GM18520 (cell line): ENCODE data around the gene IGFBP4.

Experiments
- ATAC-seq: cut with Tn5 transposase; IDR thresholded peaks from one replicate; pipeline ENCODE4 v1.9.1; 2021; ENCODE audit not compliant: unreplicated experiment

Gene IGFBP4

DNA sequence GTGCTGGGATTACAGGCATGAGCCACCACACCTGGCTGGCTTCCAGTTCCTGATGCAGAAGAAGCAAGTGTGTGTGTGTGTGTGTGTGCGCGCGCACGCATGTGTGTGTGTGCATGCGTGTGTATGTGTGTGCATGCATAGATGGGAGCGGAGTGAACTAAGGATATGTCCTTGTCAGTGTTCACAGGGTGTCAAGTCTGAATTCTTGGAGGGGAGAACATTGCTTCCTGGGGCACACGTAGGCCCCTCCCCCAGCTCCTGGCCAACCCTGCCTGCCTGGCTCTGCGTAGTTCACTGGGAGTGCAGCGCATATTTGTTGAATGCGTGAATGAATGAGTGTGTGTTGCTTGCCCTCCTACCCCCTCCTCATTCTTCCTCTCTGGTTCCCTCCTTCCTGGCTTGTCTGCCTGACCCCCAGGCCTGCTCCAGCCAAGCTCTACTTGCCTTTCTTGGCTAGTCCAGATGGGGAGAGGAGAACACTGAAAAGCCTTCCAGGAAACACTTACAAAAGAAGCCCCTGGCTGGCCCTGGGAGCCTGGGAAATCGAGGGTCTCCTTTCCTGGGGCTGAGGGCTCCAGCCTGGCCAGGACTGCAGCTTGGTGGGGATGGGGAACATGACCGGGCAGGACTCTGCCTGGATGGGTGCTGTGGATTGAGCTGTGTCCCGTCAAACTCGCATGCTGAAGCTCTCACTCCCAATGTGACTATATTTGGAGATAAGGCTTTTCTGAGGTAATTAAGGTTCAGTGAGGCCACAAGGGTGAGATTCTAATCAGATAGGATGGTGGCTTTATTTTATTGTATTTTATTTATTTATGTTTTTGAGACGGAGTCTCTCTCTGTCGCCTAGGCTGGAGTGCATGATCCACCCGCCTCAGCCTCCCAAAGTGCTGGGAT, 27.9 kb downstream of the IGFBP4 start:
- no peak for ATAC-seq

DNA sequence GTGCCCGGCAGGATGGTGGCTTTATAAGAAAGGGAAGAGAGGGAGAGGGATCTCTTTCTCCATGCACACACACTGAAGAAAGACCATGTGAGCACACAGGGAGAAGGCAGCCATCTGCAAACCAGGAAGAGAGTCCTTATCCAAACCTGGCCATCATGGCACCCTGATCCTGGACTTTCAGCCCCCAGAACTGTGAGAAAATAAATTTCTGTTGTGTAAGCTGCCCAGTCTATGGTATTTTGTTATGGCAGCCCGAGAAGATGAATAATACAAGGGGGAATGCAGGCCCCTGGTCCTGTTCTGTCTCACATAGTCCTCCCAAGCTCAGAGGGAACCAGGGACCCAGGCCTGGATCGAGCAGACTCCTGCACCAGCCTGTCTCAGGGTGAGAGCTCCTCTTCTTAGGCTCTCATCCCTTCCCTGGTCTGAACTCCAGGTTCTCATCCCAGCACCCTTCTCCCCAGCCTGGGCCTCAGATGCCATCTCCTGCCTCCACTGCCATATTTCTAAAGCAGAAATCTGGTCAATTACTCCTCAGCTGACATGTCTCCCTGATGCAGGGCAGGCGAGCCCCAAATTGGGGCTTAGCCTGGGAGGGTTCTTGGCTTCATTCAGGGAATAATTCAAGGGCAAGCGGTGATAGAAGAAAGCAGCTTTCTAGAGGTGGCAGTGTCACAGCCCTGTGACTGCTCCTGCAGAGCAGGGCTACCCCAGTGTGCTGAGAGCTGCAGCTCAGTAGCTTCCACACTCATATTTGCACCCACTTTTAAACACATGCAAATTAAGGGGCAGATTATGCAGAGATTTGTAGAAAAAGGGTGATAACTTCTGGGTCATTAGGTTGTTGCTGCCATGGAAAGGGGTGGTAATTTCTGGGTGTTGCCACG, 28.8 kb downstream of the IGFBP4 start:
- no peak for ATAC-seq

DNA sequence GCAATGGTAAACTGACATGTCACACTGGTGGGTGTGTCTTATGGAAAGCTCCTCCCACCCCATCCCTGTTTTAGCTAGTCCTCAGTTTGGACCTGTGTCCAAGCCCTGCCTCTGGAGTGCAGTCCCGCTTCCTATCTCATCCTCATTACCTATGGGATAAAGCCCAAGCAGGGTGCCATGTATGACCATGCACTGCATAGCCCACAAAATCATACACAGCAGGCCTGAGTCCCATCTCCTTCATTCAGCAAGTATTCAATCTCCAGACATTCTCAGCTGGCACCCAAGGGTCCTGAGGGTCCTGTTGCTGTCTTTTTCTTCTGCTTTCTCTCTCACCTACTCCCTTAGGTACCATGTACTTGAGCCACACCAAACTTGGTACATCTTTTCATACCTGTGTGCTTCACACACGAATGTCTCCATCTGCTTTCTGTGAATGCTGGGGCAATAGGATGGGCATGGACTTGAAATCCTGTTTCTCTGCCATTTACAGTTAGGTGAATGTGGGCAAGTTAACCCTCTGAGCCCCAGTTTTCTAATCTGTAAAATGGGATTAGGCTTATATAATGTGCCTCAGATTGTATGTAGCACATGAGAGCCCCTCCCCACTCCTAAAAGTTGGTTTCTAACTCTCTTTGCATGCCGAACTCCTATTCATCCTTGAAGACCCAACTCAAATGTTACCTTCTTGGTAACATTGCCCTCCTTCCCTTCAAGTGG, 29.6 kb downstream of the IGFBP4 start:
- no peak for ATAC-seq

DNA sequence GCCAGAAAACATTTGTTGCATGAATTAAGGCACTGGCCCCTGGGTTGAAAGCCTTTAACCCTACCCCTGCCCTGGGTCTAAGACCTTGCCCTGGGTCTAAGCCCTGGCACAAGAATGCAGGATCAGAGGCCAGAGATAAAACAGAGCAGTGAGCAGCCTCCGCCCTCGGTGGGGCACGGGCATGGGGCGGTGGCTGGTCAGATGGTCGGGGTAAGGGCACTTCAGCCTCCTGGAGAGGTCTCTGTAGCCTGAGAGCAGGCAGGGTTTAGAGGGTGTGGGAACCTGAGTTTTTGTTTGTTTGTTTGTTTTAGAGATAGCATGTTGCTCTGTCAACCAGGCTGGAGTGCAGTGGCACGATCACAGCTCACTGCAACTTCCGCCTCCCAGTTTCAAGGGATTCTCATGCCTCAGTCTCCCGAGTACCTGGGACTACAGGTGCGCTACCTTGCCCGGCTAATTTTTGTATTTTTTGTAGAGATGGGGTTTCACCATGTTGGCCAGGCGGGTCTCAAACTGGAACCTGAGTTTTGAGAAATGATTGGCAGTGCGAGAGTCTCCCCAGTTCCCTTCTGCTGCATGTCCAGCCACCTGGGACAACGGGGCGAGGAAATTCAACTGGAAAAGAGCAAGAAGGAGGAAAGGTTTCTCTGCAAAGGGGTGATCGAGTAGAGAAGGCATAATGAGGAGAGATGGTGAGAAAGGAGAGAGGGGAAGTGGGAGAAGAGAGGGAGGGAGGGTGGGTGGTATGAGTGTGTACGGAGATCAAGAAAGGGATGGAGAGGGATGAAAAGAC, 30.5 kb downstream of the IGFBP4 start:
- ATAC-seq: no peak

DNA sequence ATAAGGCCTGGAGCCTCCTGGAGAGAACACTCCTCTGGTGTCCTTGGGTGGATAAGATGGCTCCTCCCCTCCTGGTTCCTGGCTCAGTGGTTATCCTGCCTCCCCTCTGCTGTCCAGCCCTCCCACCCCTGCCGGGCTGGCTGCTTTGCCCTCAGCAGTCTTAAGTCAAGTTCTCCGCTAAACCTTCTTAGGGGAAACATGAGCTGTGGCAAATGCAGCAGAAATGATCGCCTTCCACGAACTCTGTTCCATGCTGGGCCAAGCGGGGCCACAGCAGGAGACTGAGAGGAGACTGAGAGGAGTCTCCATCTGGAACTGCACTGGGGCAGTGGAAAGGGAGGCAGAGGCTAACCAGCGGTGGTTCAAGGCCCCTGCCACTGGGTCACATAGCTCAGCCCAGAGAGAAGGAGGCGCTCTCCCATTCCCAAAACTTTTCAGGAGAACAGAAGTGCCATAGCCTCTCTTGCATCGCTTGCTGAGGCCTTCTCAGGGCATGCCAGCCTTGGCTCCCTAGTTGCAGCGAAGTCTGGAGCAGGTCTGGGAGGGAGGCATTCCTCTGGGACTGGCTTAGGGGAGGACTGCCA, 31.3 kb downstream of the IGFBP4 start:
- ATAC-seq: no peak

DNA sequence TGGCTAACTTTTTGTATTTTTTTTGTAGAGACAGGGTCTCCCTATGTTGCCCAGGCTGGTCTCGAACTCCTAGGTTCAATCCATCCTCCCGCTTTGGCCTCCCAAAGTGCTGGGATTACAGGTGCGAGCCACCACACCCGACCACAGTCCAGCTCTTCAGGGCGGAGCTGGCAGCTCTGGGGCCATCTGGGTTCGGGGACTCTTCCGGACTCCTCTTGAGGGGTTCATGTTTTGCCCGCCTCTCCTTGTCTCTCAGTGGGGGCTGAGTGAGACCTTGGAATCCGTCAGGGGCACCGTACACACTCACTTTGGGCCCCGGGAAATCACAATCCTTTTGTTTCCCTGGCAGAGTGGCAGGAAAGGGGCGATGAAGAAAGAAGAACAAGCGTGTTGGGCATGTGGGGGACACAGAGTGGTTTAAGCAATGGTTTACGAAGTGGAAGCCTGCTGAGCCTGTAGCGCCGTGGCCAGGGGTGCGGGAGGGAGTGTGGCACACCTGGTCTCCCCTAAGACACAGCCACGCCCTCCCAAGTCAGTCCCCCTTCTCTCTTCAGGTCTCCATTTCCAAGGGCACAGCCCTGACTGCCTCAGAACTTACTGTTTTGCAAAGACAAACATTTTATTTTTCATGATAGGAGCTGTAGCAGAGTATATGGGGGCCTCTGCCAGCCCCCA, 32.1 kb downstream of the IGFBP4 start:
- ATAC-seq: no peak

DNA sequence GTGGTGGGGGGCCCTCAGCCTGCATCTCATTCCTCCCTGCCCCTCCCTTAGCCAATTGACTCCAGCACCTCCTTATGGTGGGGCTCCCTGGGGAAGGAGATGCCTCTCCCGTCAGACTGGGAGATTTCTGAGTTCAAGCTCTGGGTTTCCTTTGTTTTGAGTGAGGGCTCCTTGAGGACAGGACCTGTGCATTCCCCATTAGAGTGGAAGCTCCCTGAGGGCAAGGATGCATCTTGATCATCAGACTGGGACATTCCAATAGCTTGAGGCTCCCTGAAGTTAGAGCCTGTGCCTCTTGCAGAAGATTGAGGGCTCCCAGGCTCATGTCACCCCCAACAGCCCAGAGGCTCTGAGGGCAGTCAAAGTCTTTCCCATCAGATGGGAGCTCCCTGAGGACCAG, 34.5 kb downstream of the IGFBP4 start:
- no peak for ATAC-seq

DNA sequence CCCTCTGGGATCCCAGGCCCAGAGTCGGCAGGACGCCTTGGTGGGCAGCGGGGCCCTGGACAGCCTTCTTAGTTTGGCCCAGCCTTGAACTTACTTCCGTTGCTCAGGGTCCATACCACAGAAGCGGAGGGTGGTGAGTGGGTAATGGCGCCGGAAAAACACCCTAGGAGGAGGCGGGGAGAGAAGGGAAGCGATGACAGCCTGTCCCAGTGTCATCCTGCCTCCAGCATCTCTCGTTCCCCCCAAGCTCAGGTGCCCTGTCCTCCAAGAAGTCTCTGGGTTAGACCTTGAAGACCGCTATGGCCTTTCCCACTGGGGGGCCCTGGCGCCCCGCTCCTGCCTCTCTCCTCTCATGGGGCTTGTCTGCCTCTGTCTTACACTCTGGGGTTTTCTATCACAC, 35.2 kb downstream of the IGFBP4 start:
- no peak for ATAC-seq

DNA sequence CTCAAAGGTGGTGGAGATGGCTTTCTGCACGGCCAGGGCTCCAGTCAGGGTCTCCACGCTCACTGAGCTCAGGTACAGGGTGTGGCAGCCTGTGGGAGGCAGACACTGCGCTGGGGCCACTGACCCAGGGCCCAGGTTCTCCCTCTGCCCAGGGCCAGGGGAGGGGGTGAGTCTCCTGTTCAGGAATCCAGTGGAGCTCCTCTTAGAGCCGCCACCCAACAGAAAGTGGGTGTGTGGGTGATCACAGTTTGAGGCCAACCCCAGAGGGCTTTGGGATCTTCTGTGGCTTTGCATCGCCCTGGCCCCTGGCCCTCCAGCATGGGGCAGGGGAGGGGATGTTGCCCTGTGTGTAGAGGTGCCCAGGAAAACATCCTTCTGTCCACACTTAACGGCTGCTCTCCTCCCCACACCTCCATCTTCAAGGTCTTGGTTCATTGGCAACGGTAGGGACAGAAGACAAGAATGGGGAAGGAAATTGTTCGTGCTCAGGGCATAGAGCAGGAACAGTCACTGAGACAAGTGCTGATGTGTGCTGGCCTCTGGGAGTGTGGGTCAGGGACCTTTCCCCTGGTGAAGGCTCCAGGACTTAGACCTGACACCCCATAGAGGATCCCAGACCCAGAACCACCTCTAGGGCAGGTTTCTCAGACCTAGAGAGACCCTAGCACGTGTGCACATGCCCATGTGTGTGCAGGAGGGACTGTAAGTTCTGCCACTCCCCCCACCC, 36.7 kb downstream of the IGFBP4 start:
- ATAC-seq: no peak

DNA sequence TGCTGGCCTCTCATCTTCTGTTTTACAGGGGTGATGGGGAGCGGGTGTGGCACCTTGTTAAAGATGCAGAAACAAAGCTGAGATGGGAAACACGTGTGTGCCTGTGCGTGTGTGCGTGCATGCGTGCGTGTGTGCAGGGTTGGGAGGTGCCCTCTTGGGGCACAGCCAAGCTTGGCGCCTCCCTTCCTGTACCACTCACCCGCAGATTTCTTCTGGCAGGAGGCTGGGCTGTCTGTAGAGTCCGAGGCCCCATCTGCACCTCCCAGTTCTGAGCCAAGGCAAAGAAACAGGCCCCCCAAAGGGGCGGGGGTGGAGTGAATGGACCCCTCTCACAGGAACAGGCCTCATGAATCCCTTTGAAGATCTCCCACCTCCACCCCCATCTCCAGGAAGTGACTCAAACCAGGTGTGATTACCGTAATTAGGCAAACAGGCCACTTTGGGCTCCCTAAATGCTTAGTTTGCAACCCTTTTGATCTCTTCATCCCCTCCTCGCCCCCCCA, 37.3 kb downstream of the IGFBP4 start:
- no peak for ATAC-seq

DNA sequence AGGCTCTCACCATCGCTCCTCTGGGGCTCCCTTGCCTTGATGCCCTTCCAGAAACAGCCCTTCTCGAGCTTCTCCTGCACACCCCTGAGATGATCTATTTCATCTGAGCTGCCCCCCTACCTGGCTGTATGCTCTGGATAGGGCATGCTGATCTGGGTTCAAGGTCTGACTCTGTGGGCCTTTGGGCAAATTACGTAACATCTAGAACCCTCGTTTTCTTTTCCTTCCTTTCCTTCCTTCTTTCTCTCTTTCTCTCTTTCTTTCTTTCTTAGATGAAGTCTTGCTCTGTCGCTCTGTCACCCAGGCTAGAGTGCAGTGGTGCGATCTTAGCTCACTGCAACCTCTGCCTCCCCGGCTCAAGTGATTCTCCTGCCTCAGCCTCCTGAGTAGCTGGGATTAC, 37.9 kb downstream of the IGFBP4 start:
- no peak for ATAC-seq

DNA sequence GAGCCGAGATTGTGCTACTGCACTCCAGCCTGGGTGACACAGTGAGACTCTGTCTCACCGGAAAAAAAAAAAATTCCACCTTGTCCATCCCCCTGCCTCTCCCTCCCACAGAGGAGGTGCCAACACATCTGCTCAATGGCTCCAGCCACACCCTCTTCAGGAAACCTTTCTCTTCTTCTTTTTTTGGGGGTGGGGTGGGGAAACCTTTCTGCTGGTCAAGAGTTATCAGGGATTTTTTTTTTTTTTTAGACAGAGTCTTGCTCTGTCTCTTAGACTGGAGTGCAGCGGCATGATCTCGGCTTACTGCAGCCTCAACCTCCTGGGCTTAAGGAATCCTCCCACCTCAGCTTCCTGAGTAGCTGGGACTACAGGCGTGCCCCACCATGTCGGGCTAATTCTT, 39.5 kb downstream of the IGFBP4 start:
- ATAC-seq: no peak

DNA sequence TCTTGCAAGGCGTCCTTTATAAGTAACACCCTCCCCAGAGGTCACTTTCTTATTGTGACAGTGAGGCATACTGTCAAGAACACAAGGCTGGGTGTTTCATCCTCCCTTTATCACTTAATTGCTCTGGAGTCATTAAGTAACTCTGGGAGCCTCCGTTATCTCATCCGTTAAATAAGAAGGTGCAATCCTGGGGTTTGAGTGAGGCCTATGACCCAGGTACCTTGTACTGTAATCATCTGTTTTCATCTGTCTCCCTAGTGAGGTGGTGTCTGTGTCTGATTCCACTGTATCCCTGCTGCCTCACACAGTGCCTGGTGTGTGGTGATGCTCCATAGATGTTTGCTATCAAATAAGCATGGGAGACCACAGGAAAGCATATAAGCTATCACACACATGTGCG, 40.4 kb downstream of the IGFBP4 start:
- no peak for ATAC-seq

DNA sequence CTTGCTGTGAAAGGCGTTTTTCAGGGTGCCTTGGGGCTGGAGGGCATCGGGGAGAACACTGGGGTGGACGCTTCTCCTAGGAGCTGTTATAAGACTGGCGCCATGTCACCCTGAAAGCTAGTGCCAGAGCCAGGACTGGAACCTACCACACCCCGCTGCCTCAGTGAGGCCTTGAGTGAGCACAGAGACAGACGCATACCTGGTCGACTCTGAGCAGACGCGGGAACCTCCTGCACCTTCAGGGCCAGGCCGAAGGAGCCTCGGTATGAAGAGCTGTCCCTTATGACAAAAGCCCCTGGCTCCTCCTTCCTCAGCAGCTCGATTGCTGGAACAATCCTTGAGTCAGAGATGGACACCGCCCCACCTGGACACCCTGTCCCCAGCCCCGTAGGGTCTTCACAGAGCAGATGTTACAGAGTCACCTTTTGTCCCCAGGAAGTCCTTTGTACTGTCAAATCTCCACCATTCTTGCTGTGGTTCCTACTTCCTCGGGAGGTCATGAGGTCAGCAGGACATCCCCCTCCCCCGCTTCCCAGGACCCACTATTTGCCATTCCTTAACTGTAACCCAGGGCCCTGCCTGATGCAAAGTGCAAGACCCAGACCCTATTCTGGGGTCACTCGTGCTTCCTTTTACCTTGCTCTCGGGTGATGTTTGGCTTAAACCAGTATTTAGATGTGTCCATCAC, 41.2 kb downstream of the IGFBP4 start:
- no peak for ATAC-seq

DNA sequence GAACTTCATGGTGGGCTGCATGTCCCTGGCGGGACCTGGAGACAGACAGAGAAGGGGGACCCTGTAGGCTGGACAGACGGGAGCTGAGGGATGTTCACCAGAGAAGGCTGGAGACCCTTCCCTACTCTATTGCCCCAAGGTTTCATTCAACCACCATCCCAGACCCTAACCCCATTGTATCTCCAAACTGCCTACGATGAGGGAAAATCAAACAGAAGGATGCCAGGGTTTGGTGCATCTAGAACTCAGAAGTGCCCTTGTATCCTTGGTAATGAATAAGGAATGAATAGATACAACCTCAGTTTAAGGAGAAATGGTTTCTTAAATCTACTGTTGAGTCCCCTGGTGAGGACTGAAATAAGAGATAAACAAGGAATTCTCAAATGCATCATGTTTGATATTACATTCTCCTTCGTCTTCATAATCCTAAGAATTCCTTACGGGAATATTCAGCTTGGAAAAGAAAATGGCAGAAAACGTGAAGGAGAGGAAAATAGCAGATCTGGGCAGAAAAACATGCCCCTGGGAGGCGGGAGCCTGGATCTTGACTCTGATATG, 41.8 kb downstream of the IGFBP4 start:
- ATAC-seq: no peak

DNA sequence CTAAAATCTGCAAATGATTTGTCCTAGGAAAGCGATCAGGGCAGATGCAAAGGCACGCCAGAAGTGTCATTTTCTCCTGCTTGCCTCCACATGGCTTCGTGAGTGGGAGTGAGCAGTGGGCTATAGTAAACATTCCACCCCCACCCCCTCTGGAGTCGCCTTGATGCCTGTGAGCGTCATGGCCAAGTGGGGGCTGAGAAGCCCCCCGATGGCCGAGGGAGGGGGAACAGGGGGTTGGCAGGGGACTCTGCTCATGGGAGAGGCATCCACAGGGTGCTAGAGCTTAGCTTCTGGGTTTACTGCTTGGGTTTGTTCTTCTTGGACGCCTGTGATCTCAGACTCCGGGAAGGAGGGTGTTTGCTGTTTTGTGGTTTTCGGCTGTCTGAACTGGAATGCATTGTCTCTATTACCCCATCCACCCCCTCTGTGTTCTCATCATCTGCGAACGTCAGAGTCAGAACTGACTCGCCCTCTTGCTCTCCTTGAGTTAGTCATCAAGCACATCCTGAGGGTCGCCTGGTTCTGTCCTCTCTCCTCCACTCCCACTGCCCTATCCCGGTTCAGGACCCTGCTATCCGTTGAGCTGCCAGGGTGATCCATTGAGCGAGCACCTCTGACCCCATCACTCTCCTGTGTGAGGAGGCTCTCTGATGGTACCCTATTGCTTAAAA, 42.7 kb downstream of the IGFBP4 start:
- ATAC-seq: no peak
